AML-193 (cell line): ENCODE data around the gene SMARCD1.

Experiments used
- DNase-seq, 2 experiments: peaks; one replicate each; lab custom pipeline; 2025; lab: John Stamatoyannopoulos, UW

Gene SMARCD1

DNA sequence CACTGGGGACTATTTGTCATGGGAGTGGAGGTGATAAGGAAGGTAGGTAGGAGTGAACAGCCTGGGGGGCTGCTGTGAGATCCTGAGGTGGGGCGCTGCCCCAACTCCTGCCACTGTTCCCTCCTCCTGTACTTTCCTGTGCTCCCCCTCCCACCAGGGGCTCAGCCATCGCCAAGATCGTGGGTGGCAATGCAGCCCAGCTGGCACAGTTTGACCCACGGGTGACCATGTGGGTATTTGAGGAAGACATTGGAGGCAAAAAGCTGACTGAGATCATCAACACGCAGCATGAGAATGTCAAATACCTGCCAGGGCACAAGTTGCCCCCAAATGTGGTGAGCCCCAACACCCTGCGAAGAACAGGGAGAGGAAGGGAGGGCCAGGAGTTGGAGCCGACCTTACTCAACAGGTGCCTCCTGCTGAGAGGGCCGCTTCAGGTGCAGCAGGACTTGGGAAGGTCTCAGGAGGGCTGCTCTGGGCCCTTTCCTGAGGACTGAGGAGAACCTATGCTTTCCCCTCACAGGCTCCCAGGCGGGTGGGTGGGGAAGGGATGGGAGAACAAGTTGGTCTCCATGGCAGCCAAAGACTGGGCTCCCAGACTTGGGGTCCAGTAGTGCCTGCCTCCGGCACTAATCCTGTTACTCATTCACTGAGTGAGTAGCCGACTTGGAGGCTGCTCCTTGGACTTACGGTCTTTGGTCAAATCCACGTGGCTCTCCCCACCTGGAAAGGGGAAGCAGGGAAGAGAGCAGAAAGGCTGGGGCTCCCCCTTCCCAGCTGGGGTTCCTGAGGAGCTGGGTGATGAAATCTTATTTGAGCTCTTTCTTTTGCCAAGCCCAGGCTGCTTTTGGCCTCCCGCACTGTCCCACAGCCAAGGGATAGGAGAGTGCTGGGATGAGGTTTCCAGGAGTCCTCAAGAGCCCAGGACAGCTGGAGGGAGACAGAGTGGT lies 19.6 kb downstream of the SMARCD1 start:
- DNase-seq, result no peak

DNA sequence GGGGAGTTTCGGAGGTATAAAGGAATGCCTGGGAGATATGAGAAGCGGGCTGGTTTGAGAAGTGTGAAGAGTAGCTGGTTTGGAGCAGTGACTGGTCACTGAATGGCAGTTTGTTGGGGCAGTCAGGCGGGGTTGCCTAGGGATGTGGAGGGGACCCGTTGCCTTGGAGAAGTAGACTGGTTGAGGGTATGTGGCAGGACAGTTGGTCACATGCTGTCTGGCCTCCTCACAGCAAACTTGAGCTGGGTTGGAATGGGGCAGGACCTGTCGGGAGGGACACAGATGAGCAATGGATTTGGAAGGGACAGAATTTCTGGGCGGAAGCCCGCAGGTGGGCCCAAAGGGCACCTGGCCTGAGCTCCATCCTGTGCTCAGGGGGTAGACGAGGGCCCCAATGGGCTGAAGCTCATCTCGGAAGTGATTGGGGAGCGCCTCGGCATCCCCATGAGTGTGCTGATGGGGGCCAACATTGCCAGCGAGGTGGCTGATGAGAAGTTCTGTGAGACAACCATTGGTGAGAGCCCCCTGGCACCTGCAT lies 20.8 kb downstream of the SMARCD1 start:
- DNase-seq, result no peak

DNA sequence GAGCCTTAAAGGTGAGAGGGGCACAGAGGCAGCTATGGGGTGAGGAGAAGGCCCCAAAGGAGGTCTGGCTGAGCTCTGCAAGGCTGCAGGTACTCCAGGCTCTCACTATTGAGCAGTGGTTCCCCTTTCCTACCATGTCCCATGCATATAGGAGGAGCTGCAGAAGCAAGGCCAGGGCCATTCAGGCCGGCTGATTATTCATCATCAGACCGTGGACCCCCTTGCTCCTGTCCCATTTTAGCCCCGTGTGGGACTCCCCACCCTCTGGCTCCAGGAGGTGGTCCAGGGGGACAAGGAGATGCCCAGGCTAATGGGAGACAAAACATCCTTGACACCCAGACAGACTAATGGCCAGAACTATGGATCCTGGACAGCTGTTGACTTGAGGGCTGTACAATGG lies 21.8 kb downstream of the SMARCD1 start:
- DNase-seq, result no peak

DNA sequence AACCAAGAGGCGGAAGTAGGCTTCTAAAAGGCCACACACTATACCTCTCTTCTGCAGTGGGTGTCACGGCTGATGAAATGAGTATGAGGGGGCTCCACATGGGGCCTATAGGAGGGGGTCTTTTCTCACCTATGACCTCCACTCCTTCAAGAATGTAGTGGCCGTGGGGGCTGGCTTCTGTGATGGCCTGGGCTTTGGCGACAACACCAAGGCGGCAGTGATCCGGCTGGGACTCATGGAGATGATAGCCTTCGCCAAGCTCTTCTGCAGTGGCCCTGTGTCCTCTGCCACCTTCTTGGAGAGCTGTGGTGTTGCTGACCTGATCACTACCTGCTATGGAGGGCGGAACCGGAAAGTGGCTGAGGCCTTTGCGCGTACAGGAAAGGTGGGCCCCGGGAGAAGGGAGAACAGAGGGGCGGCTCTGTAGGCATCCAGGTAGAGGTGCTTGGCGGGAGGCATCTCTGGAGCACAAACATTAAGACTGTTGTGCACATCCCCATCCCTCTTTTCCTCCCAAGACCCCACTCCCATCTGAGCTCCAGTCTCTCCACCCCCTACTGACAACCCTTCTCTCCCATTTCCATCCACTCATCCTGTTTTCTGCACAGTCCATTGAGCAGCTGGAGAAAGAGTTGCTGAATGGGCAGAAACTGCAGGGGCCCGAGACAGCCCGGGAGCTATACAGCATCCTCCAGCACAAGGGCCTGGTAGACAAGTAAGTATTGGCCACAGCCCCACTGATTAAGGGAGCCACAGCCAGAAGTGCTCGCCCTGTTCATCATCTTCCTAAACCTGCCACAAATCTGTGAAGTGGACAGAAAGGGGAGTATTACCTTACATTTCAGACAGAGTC lies 22.5 kb downstream of the SMARCD1 start:
- DNase-seq, result no peak

DNA sequence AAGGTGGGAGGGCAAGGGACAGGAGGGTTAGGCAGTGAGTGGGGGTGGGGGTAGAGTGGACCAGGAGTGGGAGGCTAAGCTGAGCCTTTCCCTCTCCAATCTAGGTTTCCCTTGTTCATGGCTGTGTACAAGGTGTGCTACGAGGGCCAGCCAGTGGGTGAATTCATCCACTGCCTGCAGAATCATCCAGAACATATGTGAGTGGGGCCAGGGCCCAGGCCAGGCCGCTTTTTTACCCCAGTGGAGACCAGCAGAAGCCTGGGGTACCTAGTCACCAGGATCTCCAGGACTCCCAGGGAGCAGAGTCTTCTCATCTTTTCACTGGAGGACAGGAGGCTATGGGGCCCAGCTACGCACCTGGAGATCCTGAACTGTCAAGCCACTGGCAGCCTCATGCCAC lies 24.2 kb downstream of the SMARCD1 start:
- no peak for DNase-seq

DNA sequence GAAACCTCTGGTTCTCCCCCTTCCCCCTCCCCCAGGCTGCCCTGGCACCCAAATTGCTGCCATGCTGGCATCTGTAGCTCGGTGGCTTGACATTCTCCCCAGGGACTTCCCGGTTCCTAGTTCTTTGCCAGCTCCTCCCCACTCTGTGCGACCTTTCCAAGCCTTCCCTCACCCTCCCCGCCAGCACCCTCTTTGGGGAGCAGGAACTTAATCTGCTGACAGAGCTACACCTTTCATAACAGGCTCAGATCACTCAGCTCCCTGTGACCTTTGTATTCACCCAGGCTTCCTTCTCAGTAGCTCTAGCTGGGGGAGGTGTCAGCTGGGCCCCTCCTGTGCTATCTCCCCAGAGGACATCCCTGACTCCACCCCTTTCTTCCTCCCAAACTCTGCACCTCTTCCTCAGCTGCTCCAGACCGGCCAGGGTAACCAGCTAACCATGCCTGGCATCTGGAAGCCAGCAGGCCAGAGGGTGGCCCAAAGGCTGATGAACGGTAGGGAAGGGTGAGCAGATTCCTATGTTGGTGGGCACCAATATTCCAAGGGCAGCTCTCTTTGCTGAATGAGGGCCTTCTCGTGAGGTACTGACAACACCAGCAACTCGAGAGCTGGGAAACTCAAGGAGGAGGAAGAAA lies 25.1 kb downstream of the SMARCD1 start:
- DNase-seq, result no peak

DNA sequence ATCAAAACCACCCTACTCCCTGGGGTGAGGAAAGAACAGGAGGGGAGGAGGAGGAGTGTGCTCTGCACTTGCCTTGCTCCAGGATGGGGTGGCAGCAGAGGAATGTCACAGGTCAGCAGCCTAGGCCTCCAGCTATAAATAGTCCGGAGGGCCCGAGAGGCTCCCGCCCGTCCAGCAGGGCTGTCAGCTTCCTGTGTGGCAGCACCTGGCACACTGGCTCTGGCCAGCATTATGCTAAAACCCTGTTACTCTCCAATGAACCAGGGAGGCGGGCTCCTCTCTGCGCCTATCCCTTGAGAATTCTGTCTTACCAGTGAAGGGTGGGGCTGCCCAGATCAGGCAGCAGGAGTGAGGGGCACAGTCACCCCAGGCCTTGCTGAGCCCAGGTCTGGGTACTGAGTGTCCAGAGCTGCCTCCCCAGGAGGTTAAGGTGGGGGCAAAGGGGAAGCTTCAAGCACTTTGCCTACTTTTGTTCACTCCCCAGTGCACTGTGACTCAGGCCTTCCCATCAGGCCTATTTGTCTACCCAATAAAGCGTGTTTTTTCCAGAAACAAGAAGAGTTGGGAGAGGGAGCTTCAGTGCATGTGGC lies 25.7 kb downstream of the SMARCD1 start:
- no peak for DNase-seq

DNA sequence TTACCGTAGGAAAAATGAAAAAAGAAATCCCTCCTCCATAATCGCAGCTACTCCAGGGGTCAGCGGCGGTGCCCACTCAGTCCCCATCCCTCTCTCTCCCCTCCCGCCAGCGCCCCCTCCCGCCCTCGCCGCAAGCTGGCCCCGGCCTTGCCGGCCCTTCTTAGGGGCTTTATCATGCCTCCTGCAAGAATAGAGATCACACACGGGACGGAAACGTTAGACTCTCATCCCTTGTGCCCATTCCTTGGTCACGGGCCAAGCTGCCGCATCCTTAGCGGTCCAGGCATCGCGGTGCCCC lies 26.2 kb downstream of the SMARCD1 start:
- no peak for DNase-seq

DNA sequence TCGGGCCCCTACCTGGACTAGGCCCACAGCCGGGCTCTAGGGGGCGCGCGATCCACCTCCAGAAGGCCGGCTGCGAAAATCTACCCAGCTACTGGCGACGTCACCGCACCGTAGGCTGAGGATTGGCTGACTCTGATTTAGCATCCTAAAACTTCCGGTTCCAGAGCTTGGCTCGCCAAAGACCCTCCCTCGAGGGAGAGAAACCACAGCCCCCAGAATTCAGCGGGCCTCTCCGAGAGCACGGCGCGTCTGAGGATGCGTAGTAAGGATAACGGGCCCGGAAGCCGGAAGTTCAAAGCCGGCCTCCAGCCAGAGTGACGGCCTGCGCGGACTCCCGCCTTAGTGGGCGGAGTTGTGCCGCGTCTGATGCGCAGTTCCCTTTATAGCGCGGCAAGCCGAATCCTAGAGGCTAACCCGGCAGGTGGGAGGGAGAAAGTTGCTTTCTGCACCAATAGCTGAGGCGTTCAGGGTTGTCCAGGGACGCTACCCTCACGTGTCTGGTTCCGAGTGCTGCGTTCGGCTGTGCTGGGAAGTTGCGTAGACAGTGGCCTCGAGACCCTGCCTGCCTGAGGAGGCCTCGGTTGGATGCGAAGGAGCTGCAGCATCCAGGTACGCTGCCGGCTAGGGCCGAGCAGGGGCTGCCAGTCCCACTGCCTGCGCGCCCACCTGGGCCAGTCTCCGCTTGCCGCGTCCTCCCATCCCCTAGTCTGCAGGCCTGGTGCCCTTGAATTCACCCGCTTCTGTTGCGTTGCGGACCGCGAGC lies 26.7 kb downstream of the SMARCD1 start, which contains the start of gene COX14:
COX14 (plus strand) TSS at position 544 of the 763 bp plus-strand sequence. CDS start 7,808 bp downstream, outside the sequence.
- DNase-seq, result peak; percentile 98 to 100

DNA sequence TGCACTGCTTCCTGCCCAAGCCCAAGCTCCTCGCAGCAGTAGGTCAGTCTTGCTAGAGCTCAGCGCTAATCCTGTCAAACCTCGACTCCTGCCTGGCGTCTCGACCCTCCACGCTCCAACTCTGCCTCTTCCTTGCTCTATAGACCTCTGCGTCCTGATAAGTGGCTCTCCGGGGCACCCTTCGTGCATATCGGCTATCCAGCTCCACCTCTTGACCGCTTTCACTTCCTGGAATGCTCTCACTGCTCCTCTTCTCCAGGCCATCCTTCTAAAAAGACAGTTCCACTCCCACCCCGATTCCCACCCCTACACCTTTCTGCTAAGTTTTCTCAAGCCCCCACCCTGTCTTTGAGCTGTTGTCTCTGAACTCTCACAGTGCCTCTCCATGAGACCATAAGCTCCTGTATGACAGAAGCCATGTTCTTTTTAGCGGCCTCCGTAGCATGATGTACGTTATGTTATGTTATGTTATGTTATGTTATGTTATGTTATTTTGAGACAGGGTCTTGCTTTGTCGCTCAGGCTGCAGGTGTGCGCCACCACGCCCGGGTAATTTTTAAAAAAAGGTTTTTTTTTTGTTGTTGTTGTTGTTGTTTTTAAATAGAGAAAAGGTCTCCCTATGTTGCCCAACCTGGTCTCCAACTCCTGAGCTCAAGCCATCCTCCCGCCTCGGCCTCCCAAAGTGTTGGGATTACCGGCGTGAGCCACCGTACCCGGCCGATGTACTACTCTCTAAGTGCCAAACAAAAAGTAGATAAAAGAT lies 27.5 kb downstream of the SMARCD1 start:
- peak; percentile 23 to 34 for DNase-seq

DNA sequence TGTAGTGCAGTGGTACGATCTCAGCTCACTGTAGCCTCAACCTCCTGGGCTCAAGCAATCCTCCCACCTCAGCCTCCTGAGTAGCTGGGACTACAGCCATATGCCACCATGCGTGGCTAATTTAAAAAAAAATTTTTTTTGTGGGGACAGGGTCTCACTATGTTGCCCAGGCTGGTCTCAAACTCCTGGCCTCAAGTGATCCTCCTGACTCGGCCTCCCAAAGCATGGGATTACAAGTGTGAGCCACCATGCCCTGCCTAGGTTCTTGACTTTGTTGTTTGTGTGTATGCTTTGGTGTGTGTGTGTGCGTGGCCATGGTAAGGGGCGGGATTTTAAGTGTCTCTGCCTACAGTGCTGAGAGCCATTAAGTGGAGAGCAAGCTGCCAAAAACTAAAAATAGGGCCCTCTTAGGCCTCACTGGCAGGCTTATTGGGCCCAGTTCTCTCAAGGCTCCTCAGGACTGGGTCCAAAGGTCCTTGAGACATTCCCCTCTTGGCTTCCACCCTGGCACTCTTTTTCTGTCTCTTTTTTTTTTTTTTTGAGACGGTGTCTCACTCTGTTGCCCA lies 32.0 kb downstream of the SMARCD1 start:
- DNase-seq, result no peak

DNA sequence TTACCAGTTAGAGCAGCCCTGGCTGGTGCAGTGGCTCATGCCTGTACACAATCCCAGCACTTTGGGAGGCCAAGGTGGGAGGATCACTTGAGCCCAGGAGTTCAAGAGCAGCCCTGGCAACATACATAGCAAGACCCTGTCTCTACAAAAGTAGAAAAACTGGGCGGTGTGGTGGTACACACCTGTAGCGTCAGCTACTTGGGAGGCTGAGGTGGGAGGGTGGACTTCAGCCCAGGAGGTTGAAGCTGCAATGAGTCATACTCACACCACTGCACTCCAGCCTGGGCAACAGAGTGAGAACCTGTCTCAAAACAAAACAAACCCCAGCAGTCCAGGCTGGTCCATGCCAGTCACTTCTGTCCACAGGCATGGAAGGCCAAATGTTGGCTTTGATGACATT lies 34.2 kb downstream of the SMARCD1 start:
- no peak for DNase-seq

DNA sequence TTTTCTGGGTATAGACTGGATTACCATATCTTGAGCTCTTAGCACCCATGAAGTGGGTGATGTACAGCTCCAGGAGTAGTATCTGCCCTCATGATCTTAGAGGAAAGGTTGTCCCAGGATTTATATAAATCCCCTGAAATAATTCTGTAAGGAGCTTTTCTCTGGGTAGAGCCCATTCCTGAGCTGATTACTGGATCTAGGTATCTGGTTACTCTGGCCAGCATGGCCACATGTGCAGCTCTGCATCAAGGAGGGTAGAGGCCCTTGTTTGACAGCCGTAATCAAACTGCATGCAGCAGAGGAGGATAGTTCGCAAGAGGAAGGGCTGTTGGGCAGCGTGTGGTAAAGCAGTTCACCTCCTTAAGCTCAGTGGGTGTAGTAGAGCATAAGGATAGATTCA lies 35.4 kb downstream of the SMARCD1 start:
- no peak for DNase-seq

DNA sequence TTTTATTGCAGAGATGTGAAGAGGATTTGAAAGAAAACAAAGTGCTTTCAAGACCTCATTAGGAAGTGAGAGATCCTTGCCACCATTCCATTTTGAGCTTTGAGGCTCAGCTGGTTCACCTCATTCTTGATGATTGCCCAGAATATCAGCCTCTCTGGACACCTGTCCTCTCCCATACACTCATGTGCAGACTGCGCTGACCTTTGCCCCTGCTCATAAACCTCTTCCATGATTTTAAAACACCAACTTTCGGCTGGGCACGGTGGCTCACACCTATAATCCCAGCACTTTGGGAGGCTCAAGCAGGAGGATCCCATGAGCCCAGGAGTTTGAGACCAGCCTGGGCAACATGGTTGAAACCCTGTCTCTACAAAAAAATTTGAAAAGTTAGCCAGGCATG lies 35.8 kb downstream of the SMARCD1 start:
- DNase-seq, result no peak

DNA sequence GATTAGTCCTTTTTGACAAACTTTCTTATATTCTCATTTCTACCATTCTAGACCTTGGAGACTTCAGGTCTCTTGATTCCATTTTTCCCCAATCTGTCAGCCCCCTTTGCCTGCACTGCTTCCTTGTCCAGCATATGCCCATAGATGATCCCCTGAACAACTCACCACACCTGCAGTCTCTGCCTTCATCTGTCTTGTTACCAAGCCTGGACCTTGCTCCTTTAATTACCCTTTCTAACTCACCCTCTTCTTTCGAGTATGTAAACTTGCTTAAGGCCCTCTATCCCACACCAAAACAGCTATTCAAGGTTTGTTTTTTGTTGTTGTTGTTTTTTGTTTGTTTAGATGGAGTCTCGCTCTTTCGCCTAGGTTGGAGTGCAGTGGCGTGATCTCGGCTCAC lies 36.5 kb downstream of the SMARCD1 start:
- no peak for DNase-seq

DNA sequence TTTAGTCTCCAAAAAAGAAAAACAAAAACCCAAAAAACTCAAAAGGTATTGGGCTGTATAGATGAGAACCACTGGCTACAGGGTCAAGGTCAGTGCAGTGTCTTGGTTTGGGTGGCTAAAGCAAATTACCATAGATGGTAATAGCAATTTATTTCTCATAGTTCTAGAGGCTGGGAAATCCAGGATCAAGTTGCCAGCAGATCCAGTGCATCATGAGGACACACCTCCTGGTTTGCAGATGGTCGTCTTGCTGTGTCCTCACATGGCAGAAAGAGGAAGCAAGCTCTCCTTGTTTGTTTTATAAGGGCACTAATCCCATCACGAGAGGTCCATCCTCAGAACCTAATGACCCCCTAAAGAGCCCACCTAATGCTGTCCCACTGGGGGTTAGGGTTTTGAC lies 38.1 kb downstream of the SMARCD1 start:
- DNase-seq, result no peak

DNA sequence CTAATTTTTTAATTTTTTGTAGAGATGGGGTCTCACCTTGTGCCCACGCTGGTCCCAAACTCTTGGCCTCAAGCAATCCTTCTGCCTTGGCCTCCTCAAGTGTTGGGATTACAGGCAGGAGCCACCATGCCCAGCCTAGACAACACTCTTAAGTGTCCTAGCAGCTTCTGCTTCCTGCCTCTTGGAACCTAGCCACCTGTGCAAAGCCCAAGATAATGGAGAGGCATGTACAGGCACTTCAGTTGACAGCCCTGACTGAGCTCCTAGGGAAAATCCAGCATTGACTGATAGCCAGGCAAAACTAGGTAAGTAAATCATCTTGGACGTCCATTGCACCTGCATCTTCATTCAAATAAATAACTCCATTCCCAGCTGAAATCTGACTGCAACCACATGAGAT lies 42.4 kb downstream of the SMARCD1 start:
- no peak for DNase-seq

DNA sequence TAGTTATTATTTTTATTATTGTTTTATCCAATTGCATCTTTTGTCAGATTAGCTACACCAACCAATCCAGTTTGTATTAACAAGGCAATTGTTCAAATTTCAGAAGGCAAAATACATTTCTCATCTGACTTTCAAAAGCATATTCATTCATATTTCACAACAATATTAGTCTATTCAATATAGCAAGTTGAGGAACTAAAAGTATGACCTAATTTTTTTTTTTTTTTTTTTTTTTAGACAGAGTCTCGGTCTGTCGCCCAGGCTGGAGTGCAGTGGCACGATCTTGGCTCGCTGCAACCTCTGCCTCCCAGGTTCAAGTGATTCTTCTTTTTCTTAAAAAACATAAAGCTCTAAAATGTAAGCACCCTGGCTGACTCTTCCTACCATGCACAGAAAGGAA lies 44.1 kb downstream of the SMARCD1 start:
- peak in 1 of 2 experiments; percentile 2 for DNase-seq

DNA sequence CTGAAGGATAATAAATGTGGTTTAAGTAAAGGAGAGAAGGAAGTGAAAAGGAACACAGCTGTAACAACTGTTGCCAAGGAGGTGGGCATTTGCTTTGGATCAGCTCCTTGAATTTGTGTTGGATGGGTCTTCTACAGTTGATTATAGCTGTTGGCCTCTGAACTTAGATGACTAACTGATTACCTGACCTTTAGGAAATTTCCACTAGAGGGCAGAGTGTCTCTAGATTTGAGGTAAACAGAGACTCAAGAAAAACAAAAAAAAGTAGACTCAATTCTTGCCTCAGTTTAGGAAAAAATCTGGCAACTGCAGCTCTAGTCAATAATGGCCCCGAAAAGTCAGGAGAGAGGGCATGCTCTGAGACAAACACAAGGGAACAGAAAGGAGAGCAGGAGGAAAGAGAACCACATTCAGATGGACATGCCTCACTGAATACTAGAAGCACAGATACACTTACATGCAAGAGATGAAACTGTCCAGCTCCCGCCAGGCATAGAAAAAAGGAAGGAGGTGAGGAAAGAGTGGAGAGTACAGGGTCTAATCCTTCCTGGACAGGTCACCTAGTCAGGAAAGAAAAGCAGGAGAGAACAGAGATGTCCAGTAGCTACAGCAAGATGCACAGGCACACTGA lies 47.5 kb downstream of the SMARCD1 start:
- peak; percentile 11 to 14 for DNase-seq

DNA sequence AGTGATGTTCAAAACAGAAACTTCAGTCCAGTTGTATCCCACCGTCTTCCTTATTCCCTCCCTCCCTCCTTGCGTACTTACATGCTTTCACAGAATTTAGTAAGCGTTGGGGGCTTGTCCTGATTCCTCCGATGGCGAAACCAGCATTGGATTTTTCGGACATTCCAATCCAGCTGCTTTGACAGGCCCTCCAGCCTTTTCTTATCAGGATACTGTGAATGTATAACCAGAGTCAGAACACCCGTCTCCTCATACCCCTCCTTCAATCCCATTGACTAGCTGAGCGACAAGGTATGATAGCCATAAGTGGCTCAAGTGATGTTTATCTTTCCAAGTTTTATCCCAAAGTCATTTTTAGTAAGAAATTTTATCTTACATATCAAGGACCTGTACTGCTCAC lies 57.9 kb downstream of the SMARCD1 start:
- no peak for DNase-seq
